HG03039 (cell line): Measurements from ENCODE around the gene ENOX2.
"Not testable (repeated sequence)": the region's sequence is repeated elsewhere in the genome, so short reads cannot be mapped to it uniquely, and the experiment has no call there.

Experiments used
- ATAC-seq: cut with Tn5 transposase; IDR thresholded peaks from one replicate; pipeline ENCODE4 v1.9.1; 2021; ENCODE audit warnings: mild to moderate bottlenecking, moderate library complexity; ENCODE audit not compliant: unreplicated experiment

Gene ENOX2

DNA sequence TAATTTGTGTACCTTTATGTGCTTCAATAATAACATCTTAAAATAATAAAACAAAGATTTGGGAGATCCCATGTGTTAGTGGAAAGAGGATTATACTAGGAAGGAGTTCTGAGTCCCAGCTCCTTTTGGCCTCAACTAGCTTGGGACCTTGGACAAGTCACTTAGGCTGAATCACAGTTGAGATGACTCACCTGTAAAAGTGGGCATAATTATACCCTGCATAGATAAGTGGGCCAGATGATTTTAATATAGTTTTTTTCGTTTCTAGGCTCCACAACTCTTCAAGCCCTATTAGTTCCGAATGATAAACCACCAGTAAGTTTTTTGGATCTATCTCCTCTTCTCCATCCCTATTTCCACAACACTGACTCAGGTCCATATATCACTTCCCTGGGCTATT, 131.8 kb downstream of the ENOX2 start:
- ATAC-seq, result no peak

DNA sequence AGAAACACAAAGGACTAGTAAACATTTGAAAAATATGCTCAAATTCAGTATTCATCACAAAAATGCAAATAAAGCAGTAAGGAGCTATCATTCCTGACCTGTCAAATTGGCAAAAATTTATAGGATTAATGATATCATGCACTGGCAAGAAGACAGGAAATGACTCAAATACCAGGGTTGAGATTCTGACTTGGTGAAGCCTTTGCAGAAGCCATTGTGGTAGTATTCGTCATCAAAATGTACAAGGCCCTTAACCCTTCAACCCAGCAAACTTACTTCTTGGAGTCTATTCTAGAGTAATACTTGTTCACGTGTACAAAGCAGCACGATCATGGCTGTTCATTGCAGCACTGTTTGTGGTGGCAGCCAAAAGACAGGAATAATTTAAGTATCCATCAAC, 132.4 kb downstream of the ENOX2 start:
- ATAC-seq, result no peak

DNA sequence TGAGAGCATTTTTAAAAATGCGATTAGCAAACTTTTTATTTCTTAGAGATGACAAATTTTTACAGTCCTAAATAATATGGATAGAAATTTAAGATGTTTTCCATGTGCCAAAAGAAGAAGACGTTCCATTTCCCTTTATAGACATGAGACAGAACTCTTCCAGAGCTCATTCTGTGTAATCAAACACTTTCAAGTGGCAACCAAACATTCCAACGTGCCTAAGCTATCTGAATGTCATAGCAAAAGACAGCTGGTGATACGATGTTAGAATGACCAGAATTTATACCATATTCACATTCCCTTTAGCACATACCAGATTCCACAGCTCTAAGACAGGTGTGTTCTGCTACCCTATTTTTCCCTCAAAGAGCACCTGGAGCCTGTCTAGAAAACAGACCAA, 133.2 kb downstream of the ENOX2 start:
- ATAC-seq, result no peak

DNA sequence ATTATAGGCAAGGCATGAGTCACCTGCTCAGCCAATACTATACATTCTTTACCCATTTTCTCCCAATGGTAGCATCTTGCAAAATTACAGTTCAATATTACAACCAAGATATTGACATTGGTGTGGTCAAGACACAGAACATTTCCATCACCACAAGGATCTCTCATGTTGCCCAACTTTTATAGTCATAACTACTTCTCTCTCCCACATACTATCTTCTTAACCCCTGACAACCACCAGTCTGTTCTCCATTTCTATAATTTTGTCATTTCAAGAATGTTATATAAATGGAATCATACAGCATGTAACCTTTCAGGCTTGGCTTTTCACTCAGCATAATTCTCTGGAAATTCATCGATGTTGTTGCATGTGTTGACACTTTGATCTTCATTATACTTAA, 144.9 kb downstream of the ENOX2 start:
- ATAC-seq, result no peak

DNA sequence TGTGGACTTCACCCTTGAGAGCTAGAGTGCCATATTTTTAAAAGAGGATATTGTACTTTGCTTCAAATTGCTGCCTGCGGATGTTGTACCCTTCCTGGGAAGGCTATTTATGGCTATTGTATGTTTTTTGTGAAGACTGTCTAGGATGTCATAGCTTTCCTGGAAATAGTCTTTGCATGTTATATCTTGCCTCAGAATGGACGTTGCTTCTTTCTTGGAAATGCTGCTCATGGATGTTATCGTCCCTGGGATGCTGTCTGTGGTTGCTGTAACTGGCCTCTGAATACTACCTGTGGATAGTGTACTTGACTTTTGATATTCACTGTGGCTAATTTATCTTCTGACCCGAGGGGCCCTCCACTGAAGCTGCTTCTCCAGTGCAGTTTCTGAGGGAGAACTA, 146.8 kb downstream of the ENOX2 start:
- ATAC-seq, result no peak

DNA sequence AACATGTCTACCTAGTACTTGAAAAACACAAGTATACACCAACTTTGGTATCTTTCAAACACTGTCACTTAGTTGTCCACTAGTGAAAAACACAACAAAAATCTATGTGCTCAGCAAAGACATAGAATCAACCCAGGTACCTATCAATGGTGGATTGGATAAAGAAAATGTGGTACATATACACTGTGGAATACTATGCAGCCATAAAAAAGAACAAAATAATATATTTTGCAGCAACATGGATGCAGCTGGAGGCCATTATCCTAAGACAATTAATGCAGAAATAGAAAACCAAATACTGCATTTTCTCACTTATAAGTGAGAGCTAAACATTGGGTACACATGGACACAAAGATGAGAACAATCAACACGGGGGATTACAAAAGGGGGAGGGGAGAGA, 148.7 kb downstream of the ENOX2 start:
- no peak for ATAC-seq

DNA sequence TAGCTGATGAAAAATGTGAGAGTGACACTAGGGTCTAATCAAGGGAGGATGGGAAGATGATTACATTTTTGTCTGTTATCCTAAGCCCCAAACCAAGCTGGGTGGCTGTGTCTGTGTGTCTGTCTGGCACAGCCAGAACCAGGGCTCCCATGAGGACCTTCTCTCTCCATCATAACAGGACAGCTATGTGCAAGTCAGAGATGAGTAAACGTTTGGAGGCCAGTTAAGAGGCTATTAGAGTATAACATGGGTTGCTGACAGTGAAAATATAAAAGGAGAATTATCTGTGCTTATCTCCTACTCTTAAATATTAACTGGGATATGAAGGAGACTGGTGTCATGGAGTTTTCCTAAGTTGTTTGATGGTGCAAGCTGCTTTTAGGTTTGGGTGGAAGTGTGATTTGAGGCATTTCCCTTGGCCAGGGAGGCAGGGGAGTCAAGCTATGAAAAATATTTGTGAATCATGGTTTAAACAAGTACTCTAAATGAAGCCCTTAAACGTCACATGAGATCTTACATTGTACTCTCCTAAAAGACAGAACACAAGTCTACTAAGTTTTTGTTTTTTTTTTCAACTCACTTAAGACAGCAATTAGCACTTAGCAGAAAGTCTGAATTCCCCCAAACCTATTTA, 156.2 kb downstream of the ENOX2 start:
- no peak for ATAC-seq

DNA sequence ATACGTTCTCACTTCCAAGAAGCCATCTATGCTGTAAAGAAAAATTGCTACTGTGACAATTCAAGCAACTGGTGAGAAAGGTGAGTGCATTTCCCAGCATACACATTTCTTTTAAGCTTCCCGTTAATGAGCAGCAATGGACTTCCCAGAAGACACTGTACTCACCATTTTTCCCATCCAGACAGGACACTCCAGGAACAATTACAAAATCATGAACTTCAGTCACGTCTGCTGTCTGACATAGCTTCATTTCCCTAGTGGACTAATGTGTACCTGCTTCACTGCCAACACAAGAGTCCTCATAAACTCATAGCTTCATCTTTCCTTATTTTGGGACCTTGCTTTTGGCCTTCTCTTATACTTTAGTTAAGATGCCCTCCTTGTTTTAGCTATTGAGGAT, 156.9 kb downstream of the ENOX2 start:
- ATAC-seq, result no peak

DNA sequence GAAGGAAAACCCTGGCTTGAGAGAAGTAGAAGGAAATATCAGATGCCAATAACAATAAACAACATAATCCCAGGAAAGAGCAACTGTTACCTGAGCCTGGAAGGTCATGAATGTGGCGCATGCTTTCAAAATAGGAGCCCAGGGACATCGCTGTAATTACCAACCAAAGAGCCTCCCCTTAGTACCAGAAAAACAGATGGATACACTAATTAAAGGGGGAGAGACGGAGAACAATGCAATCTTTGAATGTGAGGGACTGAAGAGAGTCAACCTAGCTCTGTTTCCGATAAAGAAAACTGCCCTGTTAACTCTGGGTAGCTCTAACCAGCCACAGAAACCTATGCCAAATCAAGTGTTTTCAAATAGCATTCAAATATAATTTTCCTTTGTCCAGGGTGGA, 161.4 kb downstream of the ENOX2 start:
- ATAC-seq, result no peak

DNA sequence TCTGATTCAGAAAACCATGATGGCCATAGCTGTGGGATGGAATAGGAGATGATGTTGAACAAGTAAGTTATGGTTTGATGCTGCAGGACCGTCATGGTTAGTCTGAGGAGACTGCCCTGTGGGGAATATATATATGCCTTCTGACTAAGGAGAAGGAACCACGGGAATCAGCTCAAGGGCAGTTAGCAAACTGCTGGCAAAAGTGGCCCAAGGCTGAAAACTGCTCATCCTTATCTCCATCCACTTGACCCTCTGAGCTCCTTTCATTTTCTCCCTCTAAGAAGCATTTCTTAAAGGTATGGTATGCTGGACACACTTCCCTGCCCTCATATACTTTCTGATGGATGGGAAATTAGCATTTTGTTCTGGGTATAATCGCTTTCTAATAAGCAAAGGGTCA, 161.9 kb downstream of the ENOX2 start:
- no peak for ATAC-seq

DNA sequence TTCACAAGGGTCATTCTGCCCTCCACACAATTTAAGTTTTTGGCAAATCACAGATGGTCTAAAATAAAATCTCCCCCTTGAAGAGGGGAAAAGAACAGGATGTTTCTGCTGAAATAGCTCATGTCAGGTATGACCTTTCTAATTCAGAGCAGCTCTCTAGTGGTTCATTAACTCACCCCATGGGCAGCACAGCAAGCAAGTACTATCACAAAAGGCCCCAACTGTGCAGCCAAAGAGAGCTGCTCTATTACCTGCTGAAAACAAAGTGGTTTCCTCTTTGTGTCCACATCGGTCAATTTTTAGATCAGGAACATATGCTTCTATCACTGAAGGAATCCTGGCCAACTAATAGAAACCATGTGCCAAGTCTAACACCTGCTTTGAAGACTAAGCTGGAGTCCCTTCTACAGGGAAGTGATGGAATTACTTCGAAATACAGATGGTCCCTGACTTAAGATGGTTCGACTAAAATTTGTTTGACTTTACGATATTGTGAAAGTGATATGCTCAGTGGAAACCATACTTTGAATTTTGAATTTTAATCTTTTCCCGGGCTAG, 164.3 kb downstream of the ENOX2 start:
- no peak for ATAC-seq

DNA sequence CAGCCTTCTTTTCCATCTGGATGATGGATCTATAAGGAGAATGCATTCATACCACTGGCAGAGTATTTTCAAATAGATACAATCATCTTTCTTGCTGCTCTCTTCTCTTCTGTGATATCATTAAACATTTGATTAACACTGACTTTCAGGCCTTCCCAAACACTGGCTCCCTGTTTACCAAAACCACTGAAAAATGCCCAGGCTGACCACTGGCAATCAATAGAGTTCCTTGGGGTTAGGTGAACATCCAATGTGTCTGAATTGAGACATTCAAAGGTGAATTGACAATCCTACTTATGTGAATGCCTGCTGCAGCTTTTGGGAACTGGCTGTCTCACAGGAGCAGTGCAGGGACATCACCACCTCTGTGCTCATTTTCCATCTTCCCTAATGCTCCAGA, 168.3 kb downstream of the ENOX2 start:
- ATAC-seq, result no peak

DNA sequence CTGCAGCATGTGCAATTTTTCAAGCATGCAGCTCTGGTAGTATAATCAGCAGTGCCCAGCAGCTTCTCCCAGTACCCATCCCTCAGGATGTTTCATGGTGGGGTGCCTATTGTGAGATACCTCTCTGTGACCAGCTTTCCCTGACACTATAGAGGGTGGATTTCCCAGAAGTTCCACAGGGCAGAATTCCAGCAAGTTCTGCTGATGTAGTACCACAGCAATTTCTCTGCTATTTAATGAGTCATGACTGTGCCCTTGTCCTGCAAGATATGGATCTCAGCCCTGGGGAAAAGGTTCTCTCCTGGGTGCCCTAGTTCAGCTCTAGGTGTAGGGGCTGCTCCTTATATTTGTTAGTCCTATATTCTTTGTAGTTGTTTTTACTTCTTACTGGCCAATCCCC, 174.8 kb downstream of the ENOX2 start:
- no peak for ATAC-seq

DNA sequence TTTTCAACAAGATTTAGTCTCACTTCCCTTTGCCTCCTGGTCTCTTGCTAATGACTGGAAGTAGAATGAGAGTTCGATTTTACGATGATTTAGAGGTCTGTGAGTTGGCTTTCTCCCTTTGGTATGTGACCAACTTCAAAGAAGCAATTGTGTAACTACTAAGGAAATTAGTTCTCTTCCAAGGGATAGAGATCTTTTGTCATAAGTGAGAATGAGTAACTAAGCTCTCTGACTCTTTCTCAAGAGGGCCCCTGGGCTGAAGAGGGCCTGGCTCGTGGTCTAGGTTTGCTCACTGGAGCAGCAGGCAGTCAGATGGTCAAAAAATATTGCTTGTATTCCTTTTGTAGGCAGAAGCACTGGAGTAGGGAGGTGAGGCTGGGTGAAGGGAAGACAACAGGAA, 176.3 kb downstream of the ENOX2 start:
- no peak for ATAC-seq

DNA sequence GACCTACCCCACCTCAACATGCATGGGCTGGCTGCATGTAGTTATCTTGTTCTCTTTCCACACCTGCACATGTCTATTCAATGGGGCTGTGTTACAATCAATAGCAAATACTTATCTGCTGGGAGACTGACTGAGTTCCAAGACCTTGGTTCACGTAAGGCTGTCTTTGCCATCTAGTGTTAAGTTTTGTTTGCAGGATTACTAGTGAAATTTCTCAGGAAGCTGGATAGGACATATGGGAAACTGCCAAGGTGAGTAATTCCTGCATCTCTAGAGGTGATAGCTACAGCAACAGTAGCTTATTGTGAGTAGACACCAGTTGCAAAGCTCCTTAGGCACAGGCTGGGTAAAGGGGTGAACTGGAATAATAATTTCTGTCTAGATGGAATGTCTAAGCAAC, 177.5 kb downstream of the ENOX2 start:
- no peak for ATAC-seq

DNA sequence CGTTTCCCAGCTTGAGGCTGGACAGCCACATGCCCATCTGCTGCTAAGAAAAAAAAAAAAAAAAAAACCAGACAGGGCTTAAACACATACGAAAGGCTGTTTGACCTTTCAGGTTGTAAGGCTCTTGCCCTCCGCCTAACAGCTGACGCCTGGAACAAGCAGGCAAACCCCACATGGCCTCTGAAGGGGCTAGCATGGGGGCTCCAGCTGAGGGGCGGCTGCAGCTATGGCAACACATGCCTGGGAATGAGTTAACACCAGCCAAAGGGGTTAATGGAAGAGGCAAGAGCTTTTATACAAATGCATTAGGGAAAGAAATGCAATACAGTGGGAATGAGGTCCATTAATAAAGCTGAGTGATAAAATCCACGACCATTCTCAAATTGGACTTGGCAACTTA, 183.6 kb downstream of the ENOX2 start:
- ATAC-seq, result no peak

DNA sequence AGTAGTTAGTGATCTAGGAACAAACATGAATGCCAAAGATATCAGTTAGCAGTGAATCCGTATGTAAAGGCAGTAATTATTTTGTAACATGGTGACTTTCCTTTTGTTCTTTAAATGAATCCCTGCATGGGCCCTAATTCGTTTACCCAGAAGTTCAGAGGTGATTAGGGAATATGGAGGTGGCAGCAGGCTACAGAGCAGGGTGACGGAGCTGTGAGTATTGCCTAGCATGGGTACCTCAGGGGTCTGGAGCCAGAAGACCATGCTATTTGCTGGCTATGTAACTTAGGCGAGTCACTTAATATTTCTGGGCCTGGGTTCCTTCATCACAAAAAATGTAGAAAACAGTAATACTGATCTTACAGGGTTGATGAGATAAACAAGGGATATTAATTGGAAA, 184.9 kb downstream of the ENOX2 start:
- no peak for ATAC-seq

DNA sequence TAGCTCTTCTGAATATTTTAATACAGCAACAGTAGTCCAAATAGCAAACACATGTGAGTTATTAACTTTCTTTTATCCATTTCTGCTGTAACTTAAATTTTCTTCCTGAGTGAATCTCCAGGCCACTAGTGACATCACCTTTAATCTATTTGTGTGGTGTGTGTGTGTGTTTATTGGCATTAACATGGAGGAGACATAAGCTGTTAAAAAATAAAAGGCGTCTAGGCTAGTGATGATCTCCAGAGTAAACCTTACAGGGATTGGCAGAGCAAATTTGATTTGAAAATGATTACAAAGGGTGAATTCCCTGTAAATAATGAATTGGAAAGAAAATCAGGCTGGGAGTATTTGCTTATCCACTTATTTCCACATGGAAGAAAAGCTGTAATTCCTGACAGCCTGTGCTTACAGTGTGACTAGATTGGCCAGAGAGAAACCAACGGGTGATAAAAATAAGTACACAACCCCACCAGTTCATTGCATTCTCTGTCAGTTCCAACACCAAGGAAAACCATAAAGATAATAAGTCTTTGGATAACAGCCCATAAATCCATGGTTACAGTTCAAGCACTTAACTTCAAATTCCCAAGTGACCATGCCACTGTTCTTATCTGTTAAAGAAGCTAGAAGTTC, 186.1 kb downstream of the ENOX2 start:
- ATAC-seq, result no peak

DNA sequence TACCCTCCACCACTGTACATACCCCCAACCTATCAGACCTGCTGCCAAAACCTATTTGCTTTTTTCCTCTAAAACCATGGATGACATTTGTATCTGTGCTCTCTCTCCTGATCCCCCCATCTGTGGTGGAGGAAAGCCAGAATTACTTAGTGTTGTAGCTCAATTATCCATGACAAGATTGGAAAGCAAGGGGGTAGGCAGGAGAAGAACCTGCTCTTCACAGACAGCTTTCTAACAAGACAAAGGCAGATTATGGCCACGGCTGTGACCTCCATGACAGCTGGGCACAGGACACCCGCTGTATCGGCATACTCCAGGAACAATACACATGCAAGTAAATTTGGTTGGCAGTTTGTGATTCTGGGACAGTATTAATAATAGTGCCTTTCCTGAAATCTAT, 186.7 kb downstream of the ENOX2 start:
- no peak for ATAC-seq

DNA sequence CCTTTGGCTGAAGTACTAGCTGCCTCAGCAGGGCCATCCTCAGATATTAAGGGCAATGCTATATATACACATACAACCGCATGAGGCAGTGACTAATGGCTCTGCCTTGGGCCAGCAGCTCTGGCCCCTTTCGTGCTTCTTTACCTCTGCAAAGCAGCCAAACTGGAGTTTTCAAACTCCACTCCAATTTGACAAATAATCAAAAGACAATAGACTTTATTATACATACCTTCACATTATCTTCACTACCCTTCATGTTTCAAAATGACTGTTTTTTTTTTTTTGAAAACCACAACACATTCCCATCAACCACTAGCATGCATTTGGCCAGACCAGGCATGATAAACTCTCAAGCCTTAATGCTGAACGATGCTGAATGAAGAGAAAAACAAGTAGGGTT, 187.7 kb downstream of the ENOX2 start:
- ATAC-seq, result no peak

DNA sequence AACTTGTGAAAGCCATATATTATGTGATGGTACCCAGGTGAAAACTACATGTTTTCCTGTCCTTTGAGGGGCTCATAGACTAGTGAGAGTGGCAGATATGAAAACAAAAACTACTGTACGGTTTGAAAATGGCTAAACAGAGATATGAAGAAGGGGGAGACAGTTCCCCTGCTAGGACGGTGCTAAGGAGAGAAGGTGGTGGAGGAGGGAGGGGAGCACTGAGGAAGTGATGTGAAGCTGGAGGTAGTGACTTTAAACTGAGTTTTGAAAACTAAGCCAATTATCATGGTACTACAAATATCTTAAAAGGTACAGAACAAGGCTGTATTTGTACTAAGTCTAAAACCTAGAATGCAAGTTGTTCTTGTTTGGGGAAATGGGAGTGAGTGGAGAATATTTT, 188.3 kb downstream of the ENOX2 start:
- ATAC-seq, result no peak

DNA sequence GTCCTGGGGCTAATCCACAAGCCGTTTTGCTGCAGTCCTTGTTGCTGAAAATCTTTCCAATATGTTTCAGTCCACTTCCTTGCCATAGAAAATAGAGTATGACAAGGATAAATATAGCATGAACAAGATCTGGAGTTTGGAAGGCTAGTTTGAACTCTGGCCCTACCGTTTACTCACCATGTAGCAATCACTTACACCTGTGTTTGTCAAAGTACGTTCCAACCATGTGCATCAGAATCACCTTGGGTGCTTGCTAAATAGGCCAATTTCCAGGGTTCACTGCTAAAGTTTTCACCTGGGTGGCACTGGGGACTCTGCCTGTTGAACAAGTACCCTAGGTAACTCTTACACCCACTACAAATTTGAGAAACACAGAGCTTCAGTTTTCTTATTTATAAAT, 188.9 kb downstream of the ENOX2 start:
- ATAC-seq, result no peak

DNA sequence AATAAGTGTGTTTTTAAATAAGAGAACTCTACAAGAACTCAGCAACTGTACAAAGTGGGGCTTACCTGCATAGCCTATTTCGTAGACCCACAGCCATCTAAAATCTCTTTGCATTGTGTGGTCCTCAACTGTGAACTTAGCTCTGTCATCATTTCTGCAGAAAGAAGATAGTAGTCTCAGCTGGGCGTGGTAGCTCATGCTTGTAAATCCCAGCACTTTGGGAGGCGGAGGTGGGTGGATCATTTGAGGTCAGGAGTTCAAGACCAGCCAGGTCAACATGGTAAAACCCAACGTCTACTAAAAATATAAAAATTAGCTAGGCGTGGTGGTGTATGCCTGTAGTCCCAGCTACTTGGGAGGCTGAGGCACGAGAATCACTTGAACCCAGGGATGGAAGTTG, 193.8 kb downstream of the ENOX2 start:
- not testable (repeated sequence) for ATAC-seq
